Lower lobe of right lung (tissue), 2 donors: ENCODE data around the gene AJM1. TPM values are rescaled to one million over a fixed set of nuclear protein-coding genes. Genes with fewer than 3 reads are reported as not detected.
"Not testable (repeated sequence)": the region's sequence is repeated elsewhere in the genome, so short reads cannot be mapped to it uniquely, and the experiment has no call there.

Source experiments
- ATAC-seq, 2 donors: fragments of 200-7000 bp; cut with Tn5 transposase; one replicate each; pipeline ENCODE4 v1.9.1; 2020 to 2022; ENCODE audit warnings: mild to moderate bottlenecking in 2 of 2, moderate library complexity in 2 of 2
- DNase-seq: peaks from one replicate; pipeline ENCODE4 v3.0.0-alpha.2; 2020
- H3K27ac ChIP-seq: fragments of 200-600 bp; one replicate; pipeline ENCODE4 v1.8.0; 2022
- H3K27me3 ChIP-seq: fragments of 200-600 bp; one replicate; pipeline ENCODE4 v1.8.0; 2022; ENCODE audit warnings: low read depth
- H3K36me3 ChIP-seq: fragments of 200-600 bp; one replicate; pipeline ENCODE4 v1.8.0; 2022; ENCODE audit warnings: mild to moderate bottlenecking
- H3K4me1 ChIP-seq: fragments of 200-600 bp; one replicate; pipeline ENCODE4 v1.8.0; 2022
- H3K4me3 ChIP-seq: fragments of 200-600 bp; one replicate; pipeline ENCODE4 v1.8.0; 2022; ENCODE audit warnings: mild to moderate bottlenecking
- H3K9me3 ChIP-seq: fragments of 200-600 bp; one replicate; pipeline ENCODE4 v1.8.0; 2022
- CTCF ChIP-seq: fragments of 200-600 bp; IDR thresholded peaks from one replicate; pipeline ENCODE4 v1.8.0; 2022; ENCODE audit warnings: antibody characterized with exemption, mild to moderate bottlenecking
- intact Hi-C: fragments of 100-400 bp; cut with DNase I; formaldehyde crosslinking; loops from one replicate; pipeline ENCODE4 v1.11.0; 2022
- total RNA-seq: library from RNA; stranded (reverse); fragmentation: NEBNext Ultra II Directional; extraction: Animal tissue kit (Norgen Biotek cat#: 25700); gene quantifications from one replicate; pipeline ENCODE4 v1.2.1, GENCODE V29; 2021
- donor health status: DM: no; HTN: yes; CAD: no; lungs with severe emphysema.

AJM1 gene
- total RNA-seq, 1 donor from 2014 or later: 3.5 TPM

- Histone ChIP-seq H3K27me3 (peaks cover 15% of the 10 kb centered on the region), H3K36me3 (peaks cover 43% of the 10 kb centered on the region), H3K4me1 (peaks cover 34% of the 10 kb centered on the region), H3K9me3 (no peaks in the 10 kb centered on the region), H3K4me3 (no peak overlapping the region), H3K27ac (no peak overlapping the region)
- intact Hi-C loops: no loop called here
- ATAC-seq: no peak
- DNase-seq: no peak
- TF ChIP-seq CTCF: no peak
These were observed 2.8 kb upstream of the AJM1 start for GRCh38 chr9:136839229-136840139.

GRCh38 chr9:136840140-136840876, 2.0 kb upstream of the AJM1 start:
- TF ChIP-seq CTCF: no peak

GRCh38 chr9:136840877-136841645, 1.2 kb upstream of the AJM1 start:
- H3K4me3 ChIP-seq: no peak overlapping the region
- ATAC-seq (peak; percentile 1 to 7), DNase-seq (no peak)
- intact Hi-C loops: no loop called here
- H3K27me3 ChIP-seq: peaks cover 28% of the 10 kb centered on the region
- no peaks in the 10 kb centered on the region for H3K9me3 ChIP-seq
- no peak overlapping the region for H3K27ac ChIP-seq
- TF ChIP-seq CTCF: no peak
- H3K36me3 ChIP-seq: peaks cover 37% of the 10 kb centered on the region
- peaks cover 34% of the 10 kb centered on the region for H3K4me1 ChIP-seq

More at GRCh38 chr9:136840140-136840876, 2.0 kb upstream of the AJM1 start:
- Histone ChIP-seq H3K4me3 (no peak overlapping the region), H3K27ac (no peak overlapping the region), H3K36me3 (peaks cover 43% of the 10 kb centered on the region), H3K9me3 (no peaks in the 10 kb centered on the region), H3K27me3 (peaks cover 20% of the 10 kb centered on the region), H3K4me1 (peaks cover 34% of the 10 kb centered on the region)
- intact Hi-C loops: no loop called here
- DNase-seq (no peak), ATAC-seq (no peak)

GRCh38 chr9:136841646-136842379, 465 bp upstream of the AJM1 start:
- DNase-seq, H3K27ac ChIP-seq, H3K9me3 ChIP-seq, intact Hi-C loops: not testable (repeated sequence)
- Histone ChIP-seq H3K27me3 (peaks cover 33% of the 10 kb centered on the region), H3K4me3 (peak overlapping the region; percentile 56), H3K36me3 (peaks cover 32% of the 10 kb centered on the region), H3K4me1 (peaks cover 34% of the 10 kb centered on the region)
- ATAC-seq: peak in 1 of 2 donors; percentile 0

- peaks cover 28% of the 10 kb centered on the region for H3K36me3 ChIP-seq
- H3K4me1 ChIP-seq: peaks cover 46% of the 10 kb centered on the region
- H3K4me3 ChIP-seq: peak overlapping the region; percentile 56
- ATAC-seq: peak in 1 of 2 donors; percentile 5
- H3K9me3 ChIP-seq, DNase-seq, intact Hi-C loops, H3K27ac ChIP-seq: not testable (repeated sequence)
- H3K27me3 ChIP-seq: peaks cover 33% of the 10 kb centered on the region
These were observed 1.0 kb downstream of the AJM1 start for GRCh38 chr9:136843159-136843800.
